H1 (cell line): Measurements from ENCODE around the gene SLC1A7. TPM values are rescaled to one million over a fixed set of nuclear protein-coding genes. Genes with fewer than 3 reads are reported as not detected.

Source experiments
- CTCF ChIA-PET: fragments of 300-600 bp; sonication (Branson Sonifier 250); formaldehyde crosslinking; loops from one replicate; lab custom pipeline; 2021; ENCODE audit not compliant: partially characterized antibody; lab: Charles Lee
- POLR2A ChIA-PET: fragments of 300-600 bp; sonication (Branson Sonifier 250); formaldehyde crosslinking; loops from one replicate; lab custom pipeline; 2021; ENCODE audit warnings: inconsistent platforms; ENCODE audit not compliant: partially characterized antibody; lab: Charles Lee
- DNase-seq, 2 experiments: peaks; one replicate each; pipeline versions ENCODE4 v3.0.0 to v3.0.0-alpha.2; 2010 to 2022; ENCODE audit warnings: low spot score in 2 of 2, low read depth in 1 of 2, mixed read lengths in 1 of 2
- FAIRE-seq: peaks from 2 replicates; lab custom pipeline; 2011; peaks lifted over from hg19 to GRCh38; lab: Jason Lieb, UNC
- H2AFZ ChIP-seq: 2 replicates; pipeline ENCODE4 v1.8.1; 2012; ENCODE audit warnings: low read length, inconsistent platforms
- H2AK5ac ChIP-seq: 2 replicates; pipeline ENCODE4 v1.6.1; 2013; ENCODE audit warnings: low read depth, low read length
- H2BK120ac ChIP-seq: replicated peaks from 2 replicates; pipeline ENCODE3; 2013; ENCODE audit warnings: low read depth, low read length, inconsistent platforms
- H2BK12ac ChIP-seq: 2 replicates; pipeline ENCODE4 v1.6.1; 2013; ENCODE audit warnings: low read depth, low read length
- H2BK15ac ChIP-seq: 2 replicates; pipeline ENCODE4 v1.6.1; 2013; ENCODE audit warnings: low read length
- H2BK20ac ChIP-seq: 2 replicates; pipeline ENCODE4 v1.6.1; 2013; ENCODE audit warnings: low read length
- H2BK5ac ChIP-seq: 2 replicates; pipeline ENCODE4 v1.6.1; 2013; ENCODE audit warnings: low read depth, low read length
- H3K14ac ChIP-seq: 2 replicates; pipeline ENCODE4 v1.6.1; 2013; ENCODE audit warnings: inconsistent platforms; ENCODE audit not compliant: insufficient read length
- H3K18ac ChIP-seq: 2 replicates; pipeline ENCODE4 v1.6.1; 2013; ENCODE audit warnings: low read length; ENCODE audit errors: extremely low read depth
- H3K23ac ChIP-seq: 2 replicates; pipeline ENCODE4 v1.6.1; 2013; ENCODE audit warnings: inconsistent platforms; ENCODE audit not compliant: insufficient read length
- H3K23me2 ChIP-seq: 2 replicates; pipeline ENCODE4 v1.6.1; 2013; ENCODE audit warnings: low read depth, low read length
- H3K27ac ChIP-seq: 2 replicates; pipeline ENCODE4 v1.6.1; 2011; ENCODE audit warnings: low read depth, low read length, inconsistent platforms
- H3K27me3 ChIP-seq, 4 experiments: replicated peaks in 1 of 4; 1 replicate in 1 of 4; 2 replicates in 3 of 4; pipeline versions ENCODE4 v1.6.1 to v1.8.1; 2011 to 2013; ENCODE audit warnings: low read length in 3 of 4, mild to moderate bottlenecking in 3 of 4, inconsistent platforms in 2 of 4, mixed read lengths in 2 of 4, moderate library complexity in 1 of 4; ENCODE audit not compliant: control insufficient read depth in 3 of 4, insufficient read depth in 3 of 4; ENCODE audit errors: extremely low read depth in 1 of 4
- H3K36me3 ChIP-seq, 4 experiments: 2 replicates each; pipeline versions ENCODE4 v1.6.1 to v1.8.1; 2011 to 2013; ENCODE audit warnings: mild to moderate bottlenecking in 4 of 4, low read length in 3 of 4, moderate library complexity in 2 of 4, control low read depth in 1 of 4, inconsistent platforms in 1 of 4; ENCODE audit not compliant: insufficient read depth in 4 of 4, control insufficient read depth in 2 of 4
- H3K4ac ChIP-seq: replicated peaks from 2 replicates; pipeline ENCODE3; 2013; ENCODE audit warnings: low read length, low read depth, mixed read lengths, inconsistent platforms; ENCODE audit not compliant: insufficient read length
- H3K4me1 ChIP-seq, 4 experiments: replicated peaks in 1 of 4; 1 replicate in 1 of 4; 2 replicates in 3 of 4; pipeline versions ENCODE4 v1.6.1 to v1.8.1; 2011 to 2013; ENCODE audit warnings: low read length in 3 of 4, inconsistent platforms in 2 of 4, mixed read lengths in 1 of 4; ENCODE audit not compliant: insufficient read depth in 4 of 4, control insufficient read depth in 3 of 4
- H3K4me2 ChIP-seq, 2 experiments: 2 replicates each; pipeline versions ENCODE4 v1.6.1 to v1.8.1; 2011 to 2013; ENCODE audit warnings: low read depth in 2 of 2, low read length in 2 of 2, control low read depth in 1 of 2, inconsistent platforms in 1 of 2, mild to moderate bottlenecking in 1 of 2; ENCODE audit not compliant: insufficient read depth in 1 of 2
- H3K4me3 ChIP-seq, 4 experiments: fragments of 200-600, 300-600 bp in 1 of 4; sonication (generic), shearing (Covaris generic), sonication (Bioruptor Twin) in 1 of 4; 2 replicates each; pipeline versions ENCODE4 v1.5.1 to v1.8.1; 2011 to 2016; ENCODE audit warnings: low read length in 4 of 4, low read depth in 3 of 4, control low read depth in 2 of 4, inconsistent platforms in 2 of 4, mild to moderate bottlenecking in 2 of 4, mixed read lengths in 1 of 4, moderate library complexity in 1 of 4; ENCODE audit not compliant: insufficient read depth in 2 of 4; ENCODE audit errors: extremely low read depth in 1 of 4
- H3K56ac ChIP-seq: replicated peaks from 2 replicates; pipeline ENCODE3; 2013; ENCODE audit warnings: low read depth, mild to moderate bottlenecking, mixed read lengths, low read length, inconsistent platforms; ENCODE audit not compliant: insufficient read length
- H3K79me1 ChIP-seq: 2 replicates; pipeline ENCODE4 v1.6.1; 2013; ENCODE audit warnings: low read depth, low read length, control low read depth
- H3K79me2 ChIP-seq, 2 experiments: 2 replicates each; pipeline versions ENCODE4 v1.6.1 to v1.8.1; 2012 to 2013; ENCODE audit warnings: low read length in 2 of 2, mild to moderate bottlenecking in 2 of 2, inconsistent platforms in 1 of 2; ENCODE audit not compliant: insufficient read depth in 2 of 2, control insufficient read depth in 1 of 2
- H3K9ac ChIP-seq, 4 experiments: replicated peaks in 1 of 4; 1 replicate in 1 of 4; 2 replicates in 3 of 4; pipeline versions ENCODE4 v1.6.1 to v1.8.1; 2011 to 2013; ENCODE audit warnings: low read depth in 3 of 4, low read length in 3 of 4, control low read depth in 2 of 4, mild to moderate bottlenecking in 2 of 4, moderate library complexity in 2 of 4, inconsistent platforms in 1 of 4; ENCODE audit errors: extremely low read depth in 1 of 4
- H3K9me3 ChIP-seq, 2 experiments: 2 replicates each; pipeline versions ENCODE4 v1.6.1 to v1.8.1; 2012 to 2013; ENCODE audit warnings: mild to moderate bottlenecking in 2 of 2, moderate library complexity in 2 of 2, control low read depth in 1 of 2, inconsistent platforms in 1 of 2, low read depth in 1 of 2, low read length in 1 of 2, mixed read lengths in 1 of 2; ENCODE audit not compliant: insufficient read depth in 2 of 2
- H4K20me1 ChIP-seq, 2 experiments: replicated peaks in 1 of 2; 2 replicates each; pipeline versions ENCODE3 to v1.8.1; 2011 to 2013; ENCODE audit warnings: inconsistent platforms in 2 of 2, low read length in 2 of 2, mild to moderate bottlenecking in 1 of 2; ENCODE audit not compliant: insufficient read depth in 2 of 2, control insufficient read depth in 1 of 2
- H4K5ac ChIP-seq: 2 replicates; pipeline ENCODE4 v1.6.1; 2013; ENCODE audit warnings: low read length, low read depth, mixed read lengths, inconsistent platforms; ENCODE audit not compliant: insufficient read length
- H4K8ac ChIP-seq: 2 replicates; pipeline ENCODE4 v1.8.0; 2013; ENCODE audit warnings: mild to moderate bottlenecking, moderate library complexity, low read length, inconsistent platforms; ENCODE audit not compliant: insufficient read depth; ENCODE audit errors: extremely low read depth
- H4K91ac ChIP-seq: replicated peaks from 2 replicates; pipeline ENCODE3; 2013; ENCODE audit warnings: low read length, mixed read lengths, inconsistent platforms; ENCODE audit not compliant: insufficient read length
- ATF3 ChIP-seq: IDR thresholded peaks from 2 replicates; pipeline ENCODE4 v1.6.1; 2011; ENCODE audit warnings: low read depth, mild to moderate bottlenecking, low read length; ENCODE audit not compliant: insufficient read depth
- CBX5 ChIP-seq: fragments of 300-800, 300-1000 bp; sonication (generic); IDR thresholded peaks from 2 replicates; pipeline ENCODE4 v1.7.1; 2016; ENCODE audit warnings: antibody characterized with exemption, low read length, low read depth
- CREB1 ChIP-seq: IDR thresholded peaks from 2 replicates; pipeline ENCODE4 v1.6.1; 2012; ENCODE audit warnings: inconsistent platforms
- CTCF ChIP-seq, 3 experiments: IDR thresholded peaks; 1 replicate in 2 of 3; 2 replicates in 1 of 3; pipeline versions ENCODE4 v1.5.1 to v1.6.1; 2011; ENCODE audit warnings: low read length in 3 of 3, mild to moderate bottlenecking in 3 of 3, inconsistent platforms in 2 of 3, low read depth in 1 of 3, moderate library complexity in 1 of 3; ENCODE audit not compliant: insufficient read depth in 1 of 3; ENCODE audit errors: control extremely low read depth in 1 of 3
- HDAC2 ChIP-seq, 2 experiments: fragments of 300-600 bp in 1 of 2; sonication (generic) in 1 of 2; IDR thresholded peaks; 2 replicates each; pipeline ENCODE4 v1.6.1; 2011 to 2012; ENCODE audit warnings: low read depth in 2 of 2, low read length in 2 of 2, mild to moderate bottlenecking in 2 of 2, moderate library complexity in 2 of 2, borderline replicate concordance in 1 of 2, inconsistent platforms in 1 of 2
- NANOG ChIP-seq: IDR thresholded peaks from 2 replicates; pipeline ENCODE4 v1.6.1; 2011; ENCODE audit warnings: low read length, low read depth, mild to moderate bottlenecking, inconsistent platforms; ENCODE audit not compliant: insufficient read depth, poor library complexity, severe bottlenecking
- SP4 ChIP-seq: IDR thresholded peaks from 2 replicates; pipeline ENCODE4 v1.6.1; 2012; ENCODE audit warnings: low read length, inconsistent platforms
- WGBS, 2 experiments: shearing (Covaris generic) in 1 of 2; methylation state at CpG; one replicate each; pipeline versions ENCODE4 v1.1.6 to v1.1.7; 2013 to 2015; ENCODE audit warnings: low lambda C conversion rate in 2 of 2, mixed read lengths in 2 of 2, inconsistent platforms in 1 of 2, low coverage in 1 of 2, missing lambda C conversion rate in 1 of 2; ENCODE audit not compliant: insufficient replicate concordance in 2 of 2, insufficient coverage in 1 of 2, insufficient read length in 1 of 2; ENCODE audit errors: extremely low coverage in 1 of 2, missing lambda C conversion rate in 1 of 2; 5-methylcytosine and 5-hydroxymethylcytosine counted together
- polyA plus RNA-seq, 7 experiments: library from polyadenylated mRNA; depleted of rRNA in 3 of 7; stranded (reverse) in 5 of 7; unstranded in 2 of 7; fragments of >200 nt in 5 of 7; fragments of 200-250 nt in 2 of 7; gene quantifications; 1 replicate in 5 of 7; 2 replicates in 1 of 7; 4 replicates in 1 of 7; pipeline versions ENCODE4 v1.2.1 to v1.2.3, GENCODE V29; 2011 to 2013; ENCODE audit warnings: missing spikeins in 2 of 7, mixed read lengths in 2 of 7
- total RNA-seq: library from RNA; stranded (reverse); fragmentation: NEBNext Ultra II Directional; extraction: Animal tissue kit (Norgen Biotek cat#: 25700); gene quantifications from 2 replicates; pipeline ENCODE4 v1.2.1, GENCODE V29; 2021

Gene SLC1A7
- total and polyA plus RNA-seq, 2 of the 8 experiments (the other 6 are each of a cell fraction or from before 2014, with no cell fraction given), result not detected

GRCh38 chr1:53174971-53175913 is 32.8 kb upstream of the SLC1A7 start:
- no peak overlapping the region for H3K4me3 ChIP-seq
- no peaks in the 10 kb centered on the region for H3K9me3 ChIP-seq
- no peaks in the 10 kb centered on the region for H3K79me2 ChIP-seq
- no peak overlapping the region for H3K4ac ChIP-seq
- H3K4me2 ChIP-seq, result no peak overlapping the region
- no peak overlapping the region for H2BK20ac ChIP-seq
- 77% methylated on average over 10 of the region's 10 CpGs; no CpG with 5 or more reads in 1 of the 2 experiments for WGBS, 2 experiments
- H4K5ac ChIP-seq, result no peak overlapping the region
- DNase-seq (no peak), FAIRE-seq (no peak)
- no peak overlapping the region for H2BK5ac ChIP-seq
- POLR2A ChIA-PET, result interaction anchor here (1.0 kb wide), 1 partner anchor 38 kb away, joined by 3 read pairs; no protein-coding TSS in a partner anchor
- H2AK5ac ChIP-seq, result no peak overlapping the region
- H3K79me1 ChIP-seq, result no peaks in the 10 kb centered on the region
- 0 out of 2 replicates have a peak overlapping the region, but pooled peaks have one; percentile 47 for H2AFZ ChIP-seq
- H4K20me1 ChIP-seq, result no peaks in the 10 kb centered on the region
- H3K23ac ChIP-seq, result no peak overlapping the region
- H2BK12ac ChIP-seq, result peak overlapping the region; percentile 40; the same call in 1 of the 2 replicates
- no peaks in the 10 kb centered on the region; a peak in 2 of 7 replicates for H3K27me3 ChIP-seq
- H3K36me3 ChIP-seq, result no peaks in the 10 kb centered on the region
- H3K14ac ChIP-seq, result no peak overlapping the region
- H2BK15ac ChIP-seq, result no peak overlapping the region
- no peak overlapping the region for H3K56ac ChIP-seq
- no peak overlapping the region for H3K9ac ChIP-seq
- H4K91ac ChIP-seq, result no peak overlapping the region
- H3K4me1 ChIP-seq, result peaks cover 0 to 5% (median 1%) of the 10 kb centered on the region in 4 experiments; a peak in 4 of 7 replicates
- H4K8ac ChIP-seq, result no peak overlapping the region
- H2BK120ac ChIP-seq, result no peak overlapping the region
- CTCF ChIA-PET, result interaction anchor here (1.0 to 7.6 kb wide), 4 partner anchors 8 to 20 kb away, joined by 3 to 51 read pairs (median 4); no protein-coding TSS in a partner anchor
- H3K18ac ChIP-seq, result no peak overlapping the region
- no peak overlapping the region for H3K27ac ChIP-seq
- H3K23me2 ChIP-seq, result peaks cover 2% of the 10 kb centered on the region; the same call in 1 of the 2 replicates
- TF ChIP-seq CREB1, result no peak
- no peak for TF ChIP-seq NANOG
- no peak for TF ChIP-seq HDAC2 (IDR thresholded peaks at IDR 0.05; ENCODE audit: borderline replicate concordance in 1 of 2, low read depth in 2 of 2, low read length in 2 of 2)
- TF ChIP-seq CTCF (IDR thresholded peaks at IDR 0.05; ENCODE audit: control extremely low read depth in 1 of 3, insufficient read depth in 1 of 3, low read depth in 1 of 3, low read length in 3 of 3), result no peak
- TF ChIP-seq SP4, result no peak
- no peak for TF ChIP-seq ATF3
- TF ChIP-seq CBX5, result no peak
